SK-N-SH treated with all-trans-retinoic acid at 6 μM for 48 hours (cell line): ENCODE data around the gene POLR2F.

Experiments used
- GLIS3 ChIP-seq: fragments of 250-450 bp; sonication (Bioruptor Pico); IDR thresholded peaks from 2 replicates; pipeline ENCODE4 v1.5.0; 2020; ENCODE audit warnings: mild to moderate bottlenecking, moderate library complexity
- ZFP30 ChIP-seq: fragments of 450-650 bp; formaldehyde crosslinking; IDR thresholded peaks from 2 replicates; pipeline ENCODE4 v1.5.0; 2022; ENCODE audit warnings: mild to moderate bottlenecking, moderate library complexity
- TF ChIP-seq, protein P1 (sequence below): fragments of 250-450 bp; sonication (Bioruptor Pico); IDR thresholded peaks from 2 replicates; pipeline ENCODE4 v1.8.0; 2020; ENCODE audit warnings: mild to moderate bottlenecking, moderate library complexity, borderline replicate concordance

DNA sequence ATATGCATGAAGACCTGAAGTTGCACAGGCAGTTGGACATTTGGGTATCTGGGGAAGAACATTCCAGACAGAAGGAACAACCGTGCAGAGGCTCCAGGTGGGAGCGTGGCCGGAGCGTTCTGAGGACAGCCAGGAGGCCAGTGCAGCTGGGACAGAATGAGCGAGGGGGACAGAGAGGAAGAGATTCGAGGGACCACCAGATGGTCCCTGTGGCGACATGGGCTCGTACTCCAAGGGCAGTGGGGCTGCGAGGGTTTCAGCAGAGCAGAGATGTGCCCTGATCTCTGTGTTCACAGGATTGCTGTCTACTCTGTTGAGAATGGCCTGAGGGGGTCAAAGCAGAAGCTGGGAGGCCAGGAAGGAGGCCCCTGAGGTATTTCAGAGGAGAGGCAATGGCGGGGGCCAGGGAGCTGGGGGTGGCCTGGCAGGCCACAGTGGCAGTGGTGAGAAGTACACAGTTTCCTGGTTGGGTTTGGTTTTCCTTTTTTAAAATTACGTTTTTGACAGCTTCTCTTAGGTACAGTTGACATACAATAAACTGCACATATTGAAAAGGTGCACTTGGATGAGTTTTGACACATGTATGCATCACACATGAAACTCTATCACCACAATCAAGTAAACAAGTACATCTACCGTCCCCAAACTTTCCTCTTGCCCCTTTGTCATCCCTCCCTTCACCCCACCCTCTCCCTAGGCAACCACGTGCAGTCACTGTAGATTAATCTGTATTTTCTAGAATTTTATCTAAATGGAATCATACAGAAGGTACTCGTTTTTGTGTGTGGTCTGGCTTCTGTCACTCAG lies 55.7 kb downstream of the POLR2F start:
- TF ChIP-seq, protein P1, sequence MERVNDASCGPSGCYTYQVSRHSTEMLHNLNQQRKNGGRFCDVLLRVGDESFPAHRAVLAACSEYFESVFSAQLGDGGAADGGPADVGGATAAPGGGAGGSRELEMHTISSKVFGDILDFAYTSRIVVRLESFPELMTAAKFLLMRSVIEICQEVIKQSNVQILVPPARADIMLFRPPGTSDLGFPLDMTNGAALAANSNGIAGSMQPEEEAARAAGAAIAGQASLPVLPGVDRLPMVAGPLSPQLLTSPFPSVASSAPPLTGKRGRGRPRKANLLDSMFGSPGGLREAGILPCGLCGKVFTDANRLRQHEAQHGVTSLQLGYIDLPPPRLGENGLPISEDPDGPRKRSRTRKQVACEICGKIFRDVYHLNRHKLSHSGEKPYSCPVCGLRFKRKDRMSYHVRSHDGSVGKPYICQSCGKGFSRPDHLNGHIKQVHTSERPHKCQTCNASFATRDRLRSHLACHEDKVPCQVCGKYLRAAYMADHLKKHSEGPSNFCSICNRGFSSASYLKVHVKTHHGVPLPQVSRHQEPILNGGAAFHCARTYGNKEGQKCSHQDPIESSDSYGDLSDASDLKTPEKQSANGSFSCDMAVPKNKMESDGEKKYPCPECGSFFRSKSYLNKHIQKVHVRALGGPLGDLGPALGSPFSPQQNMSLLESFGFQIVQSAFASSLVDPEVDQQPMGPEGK (CRISPR knock-in tag) = no peak
- TF ChIP-seq ZFP30 (CRISPR knock-in tag) = no peak
- TF ChIP-seq GLIS3 (CRISPR knock-in tag) = no peak
